GM23338 (cell line): ENCODE results near the gene RAB3B. TPM values are rescaled to one million over a fixed set of nuclear protein-coding genes. Genes with fewer than 3 reads are reported as not detected.
A peak's percentile ranks its signal among the peaks of the same experiment; 100 is the strongest.

Source experiments
- ATAC-seq: fragments of 200-7000 bp; cut with Tn5 transposase; 3 replicates; pipeline ENCODE4 v1.9.1; 2020
- DNase-seq: peaks from one replicate; pipeline ENCODE4 v3.0.0-alpha.2; 2015; ENCODE audit warnings: low spot score
- H2AFZ ChIP-seq: fragments of 200-600 bp; sonication (generic); 2 replicates; pipeline ENCODE4 v1.8.0; 2016; ENCODE audit warnings: antibody characterized with exemption, mild to moderate bottlenecking, moderate library complexity
- H3F3A ChIP-seq: fragments of 200-600 bp; sonication (generic); replicated peaks from 2 replicates; pipeline ENCODE4 v1.8.0; 2017; ENCODE audit warnings: antibody characterized with exemption, mixed run types, low read depth
- H3K27ac ChIP-seq: fragments of 200-600 bp; sonication (generic); 2 replicates; pipeline ENCODE4 v1.6.1; 2016; ENCODE audit warnings: low read depth
- H3K27me3 ChIP-seq: fragments of 200-600 bp; sonication (generic); 2 replicates; pipeline ENCODE4 v1.8.0; 2016; ENCODE audit warnings: mild to moderate bottlenecking, mixed run types, moderate library complexity; ENCODE audit not compliant: insufficient read depth
- H3K36me3 ChIP-seq: fragments of 200-600 bp; sonication (generic); 2 replicates; pipeline ENCODE4 v1.8.0; 2016; ENCODE audit warnings: mild to moderate bottlenecking; ENCODE audit not compliant: insufficient read depth
- H3K4me1 ChIP-seq: fragments of 200-600 bp; sonication (generic); 2 replicates; pipeline ENCODE4 v1.8.0; 2016; ENCODE audit warnings: mild to moderate bottlenecking, moderate library complexity; ENCODE audit not compliant: insufficient read depth
- H3K4me2 ChIP-seq: fragments of 200-600 bp; sonication (generic); 2 replicates; pipeline ENCODE4 v1.7.1; 2017; ENCODE audit warnings: mixed run types
- H3K4me3 ChIP-seq: fragments of 200-600 bp; sonication (generic); 2 replicates; pipeline ENCODE4 v1.6.1; 2016; ENCODE audit warnings: mixed run types
- H3K79me2 ChIP-seq: fragments of 200-600 bp; sonication (generic); replicated peaks from 2 replicates; pipeline ENCODE4 v1.8.0; 2017; ENCODE audit warnings: mild to moderate bottlenecking; ENCODE audit not compliant: insufficient read depth
- H3K9me2 ChIP-seq: fragments of 200-600 bp; sonication (generic); 2 replicates; pipeline ENCODE4 v1.8.0; 2017; ENCODE audit not compliant: insufficient read depth
- H4K20me1 ChIP-seq: fragments of 200-600 bp; sonication (generic); replicated peaks from 2 replicates; pipeline ENCODE4 v1.8.0; 2017; ENCODE audit warnings: mild to moderate bottlenecking; ENCODE audit not compliant: insufficient read depth
- H3K27ac Mint-ChIP-seq: 2 replicates; pipeline ENCODE4 v1.8.0; 2020; ENCODE audit warnings: inconsistent platforms, mild to moderate bottlenecking, moderate library complexity, mixed read lengths
- H3K27me3 Mint-ChIP-seq: 3 replicates; pipeline ENCODE4 v1.8.0; 2022; ENCODE audit warnings: low read depth, mild to moderate bottlenecking, moderate library complexity, mixed read lengths, inconsistent platforms; ENCODE audit not compliant: insufficient read depth, poor library complexity
- H3K36me3 Mint-ChIP-seq: 3 replicates; pipeline ENCODE4 v1.8.0; 2021; ENCODE audit warnings: low read depth, mild to moderate bottlenecking, inconsistent platforms, moderate library complexity, mixed read lengths
- H3K4me1 Mint-ChIP-seq: 3 replicates; pipeline ENCODE4 v1.8.0; 2020; ENCODE audit warnings: mild to moderate bottlenecking, inconsistent platforms, mixed read lengths
- H3K4me3 Mint-ChIP-seq: 3 replicates; pipeline ENCODE4 v1.8.0; 2021; ENCODE audit warnings: moderate library complexity, mild to moderate bottlenecking, inconsistent platforms, mixed read lengths
- H3K9me3 Mint-ChIP-seq: 3 replicates; pipeline ENCODE4 v1.8.0; 2020; ENCODE audit warnings: moderate library complexity, mild to moderate bottlenecking, inconsistent platforms, mixed read lengths
- CREB1 ChIP-seq: fragments of 250-450 bp; sonication (Bioruptor Pico); IDR thresholded peaks from 2 replicates; pipeline ENCODE4 v1.5.0; 2020; ENCODE audit warnings: low read depth, mild to moderate bottlenecking, moderate library complexity
- CTCF ChIP-seq, 2 experiments: fragments of 200-600 bp in 1 of 2; sonication (generic) in 1 of 2; conservative IDR thresholded peaks; 2 replicates each; pipeline versions ENCODE4 v1.5.1 to v1.6.1; 2016 to 2017; ENCODE audit warnings: antibody characterized with exemption in 2 of 2, low read depth in 2 of 2, mild to moderate bottlenecking in 2 of 2, moderate library complexity in 1 of 2
- ETS1 ChIP-seq: IDR thresholded peaks from 2 replicates; pipeline ENCODE4 v1.6.1; 2016; ENCODE audit warnings: antibody characterized with exemption
- EZH2 ChIP-seq: fragments of 200-600 bp; sonication (generic); IDR thresholded peaks from one replicate; pipeline ENCODE4 v1.8.0; 2017; ENCODE audit warnings: antibody characterized with exemption, mild to moderate bottlenecking, low read depth; ENCODE audit not compliant: unreplicated experiment
- EZH2phosphoT487 ChIP-seq: fragments of 200-600 bp; sonication (generic); IDR thresholded peaks from one replicate; pipeline ENCODE4 v1.8.1; 2018; ENCODE audit warnings: antibody characterized with exemption; ENCODE audit not compliant: unreplicated experiment
- JUNB ChIP-seq: IDR thresholded peaks from one replicate; pipeline ENCODE4 v1.6.1; 2016; ENCODE audit warnings: antibody characterized with exemption; ENCODE audit not compliant: unreplicated experiment
- NANOG ChIP-seq: IDR thresholded peaks from 2 replicates; pipeline ENCODE4 v1.6.1; 2016; ENCODE audit warnings: antibody characterized with exemption, borderline replicate concordance
- POLR2AphosphoS5 ChIP-seq: IDR thresholded peaks from 2 replicates; pipeline ENCODE4 v1.6.1; 2016; ENCODE audit warnings: antibody characterized with exemption, low read depth
- REST ChIP-seq: IDR thresholded peaks from one replicate; pipeline ENCODE4 v1.6.1; 2018; ENCODE audit warnings: antibody characterized with exemption; ENCODE audit not compliant: unreplicated experiment
- ZNF462 ChIP-seq: fragments of 250-450 bp; sonication (Bioruptor Pico); IDR thresholded peaks from 2 replicates; pipeline ENCODE4 v1.5.0; 2020; ENCODE audit warnings: mild to moderate bottlenecking, moderate library complexity
- polyA plus RNA-seq: library from polyadenylated mRNA; unstranded; fragments of >200 nt; fragmentation: Nextera tagmentation; extraction: Ambion mirVana; gene quantifications from 2 replicates; pipeline ENCODE4 v1.2.1, GENCODE V29; 2016
- total RNA-seq: library from RNA; depleted of rRNA; stranded (reverse); fragments of >200 nt; shearing (Covaris generic); gene quantifications from 2 replicates; pipeline ENCODE4 v1.2.3, GENCODE V29; 2014

RAB3B gene
- total and polyA plus RNA-seq, 2 experiments from 2014 or later = 18.3 to 37.9 TPM

GRCh38 chr1:51924455-51924854, 66.0 kb downstream of the RAB3B start (continued):
- no peak for TF ChIP-seq EZH2
- no peak; a peak in 1 of 4 replicates for TF ChIP-seq CTCF (conservative IDR thresholded peaks at IDR 0.05; ENCODE audit: low read depth in 2 of 2)
- no peak for TF ChIP-seq ETS1
- TF ChIP-seq JUNB = no peak

GRCh38 chr1:51922040-51922439, 68.5 kb downstream of the RAB3B start:
- H3K27me3 Mint-ChIP-seq = peaks cover 1% of the 10 kb centered on the region
- no peaks in the 10 kb centered on the region for H3K4me1 ChIP-seq
- ATAC-seq = no peak
- H3F3A ChIP-seq = 0 out of 2 replicates have a peak, but pooled peaks cover 7% of the 10 kb centered on the region
- H2AFZ ChIP-seq = no peak overlapping the region
- H3K36me3 ChIP-seq = peaks cover 8% of the 10 kb centered on the region; the same call in 1 of the 2 replicates
- no peak for DNase-seq
- peaks cover 16% of the 10 kb centered on the region for H3K4me1 Mint-ChIP-seq
- H4K20me1 ChIP-seq = no peaks in the 10 kb centered on the region; the same call in 1 of the 2 replicates
- no peaks in the 10 kb centered on the region for H3K9me2 ChIP-seq
- H3K36me3 Mint-ChIP-seq = peaks cover 10% of the 10 kb centered on the region; the same call in 2 of the 3 replicates
- H3K27ac Mint-ChIP-seq = no peak overlapping the region
- H3K4me3 Mint-ChIP-seq = no peak overlapping the region
- peak overlapping the region; percentile 65; the same call in 1 of the 2 replicates for H3K27ac ChIP-seq
- no peaks in the 10 kb centered on the region for H3K79me2 ChIP-seq
- no peaks in the 10 kb centered on the region for H3K9me3 Mint-ChIP-seq
- no peaks in the 10 kb centered on the region for H3K27me3 ChIP-seq
- H3K4me2 ChIP-seq = no peak overlapping the region
- H3K4me3 ChIP-seq = no peak overlapping the region
- TF ChIP-seq REST (no peak), ZNF462 (CRISPR knock-in tag) (no peak), CTCF (conservative IDR thresholded peaks at IDR 0.05; ENCODE audit: low read depth in 2 of 2) (no peak), NANOG (no peak), POLR2AphosphoS5 (no peak), EZH2phosphoT487 (no peak), JUNB (no peak), CREB1 (CRISPR knock-in tag) (no peak)
